HG03378 (cell line): ENCODE measurements around the gene GPAT3.
"Not testable (repeated sequence)": the region's sequence is repeated elsewhere in the genome, so short reads cannot be mapped to it uniquely, and the experiment has no call there.

ENCODE experiments used
- ATAC-seq: cut with Tn5 transposase; IDR thresholded peaks from one replicate; pipeline ENCODE4 v1.9.1; 2021; ENCODE audit warnings: mild to moderate bottlenecking, moderate library complexity; ENCODE audit not compliant: unreplicated experiment

The GPAT3 gene

GRCh38 chr4:83548151-83548905 is 12.4 kb downstream of the GPAT3 start:
- peak; percentile 95 for ATAC-seq

- no peak for ATAC-seq
Observed at GRCh38 chr4:83552083-83552482, 16.2 kb downstream of the GPAT3 start.

- peak; percentile 57 for ATAC-seq
Observed at GRCh38 chr4:83552924-83553323, 17.0 kb downstream of the GPAT3 start.

GRCh38 chr4:83556006-83556707 is 20.2 kb downstream of the GPAT3 start:
- ATAC-seq, result no peak

GRCh38 chr4:83556816-83557215 is 20.9 kb downstream of the GPAT3 start:
- no peak for ATAC-seq

- ATAC-seq, result no peak
Observed at GRCh38 chr4:83558059-83558653, 22.2 kb downstream of the GPAT3 start.

GRCh38 chr4:83558680-83559079 is 22.8 kb downstream of the GPAT3 start:
- peak; percentile 40 for ATAC-seq

GRCh38 chr4:83560523-83560922 is 24.6 kb downstream of the GPAT3 start:
- no peak for ATAC-seq

GRCh38 chr4:83561381-83561780 is 25.5 kb downstream of the GPAT3 start:
- no peak for ATAC-seq

GRCh38 chr4:83563998-83564397 is 28.1 kb downstream of the GPAT3 start:
- no peak for ATAC-seq

- no peak for ATAC-seq
Observed at GRCh38 chr4:83568062-83568461, 32.2 kb downstream of the GPAT3 start.

GRCh38 chr4:83569429-83569828 is 33.5 kb downstream of the GPAT3 start:
- no peak for ATAC-seq

GRCh38 chr4:83569987-83570386 is 34.1 kb downstream of the GPAT3 start:
- peak; percentile 95 for ATAC-seq

GRCh38 chr4:83572848-83573247 is 36.9 kb downstream of the GPAT3 start:
- no peak for ATAC-seq

- no peak for ATAC-seq
Observed at GRCh38 chr4:83574247-83574646, 38.3 kb downstream of the GPAT3 start.

GRCh38 chr4:83576237-83576636 is 40.3 kb downstream of the GPAT3 start:
- not testable (repeated sequence) for ATAC-seq

- ATAC-seq, result peak; percentile 82
Observed at GRCh38 chr4:83581411-83582288, 45.7 kb downstream of the GPAT3 start.

- peak; percentile 54 for ATAC-seq
Observed at GRCh38 chr4:83582289-83582785, 46.4 kb downstream of the GPAT3 start.

- ATAC-seq, result no peak
Observed at GRCh38 chr4:83585982-83586508, 50.1 kb downstream of the GPAT3 start.

- no peak for ATAC-seq
Observed at GRCh38 chr4:83589279-83589678, 53.4 kb downstream of the GPAT3 start.

- no peak for ATAC-seq
Observed at GRCh38 chr4:83591056-83591455, 55.1 kb downstream of the GPAT3 start.
